Measurements from ENCODE around the gene B4GALT5. TPM values are rescaled to one million over a fixed set of nuclear protein-coding genes. Genes with fewer than 3 reads are reported as not detected.
"Not testable (repeated sequence)": the region's sequence is repeated elsewhere in the genome, so short reads cannot be mapped to it uniquely, and the experiment has no call there.

The B4GALT5 gene
- total RNA-seq, 1 donor from 2014 or later = 82.0 TPM

- no peak for DNase-seq (ENCODE audit: extremely low read depth, low read depth, low spot score)
Measured at GRCh38 chr20:49612127-49612738, 101.4 kb downstream of the B4GALT5 start.

- DNase-seq (ENCODE audit: extremely low read depth, low read depth, low spot score) = not testable (repeated sequence)
Measured at GRCh38 chr20:49611539-49612126, 102.0 kb downstream of the B4GALT5 start.

GRCh38 chr20:49610691-49611538 is 102.8 kb downstream of the B4GALT5 start:
- no peak for DNase-seq (ENCODE audit: extremely low read depth, low read depth, low spot score)

- no peak for DNase-seq (ENCODE audit: extremely low read depth, low read depth, low spot score)
Measured at GRCh38 chr20:49608752-49609670, 104.7 kb downstream of the B4GALT5 start.

GRCh38 chr20:49607568-49607967 is 106.1 kb downstream of the B4GALT5 start:
- DNase-seq (ENCODE audit: extremely low read depth, low read depth, low spot score) = no peak

- no peak for DNase-seq (ENCODE audit: extremely low read depth, low read depth, low spot score)
Measured at GRCh38 chr20:49603209-49603627, 110.5 kb downstream of the B4GALT5 start.

GRCh38 chr20:49602345-49603208 is 111.1 kb downstream of the B4GALT5 start:
- DNase-seq (ENCODE audit: extremely low read depth, low read depth, low spot score) = no peak

GRCh38 chr20:49601153-49601924 is 112.3 kb downstream of the B4GALT5 start:
- no peak for DNase-seq (ENCODE audit: extremely low read depth, low read depth, low spot score)

- DNase-seq (ENCODE audit: extremely low read depth, low read depth, low spot score) = no peak
Measured at GRCh38 chr20:49599746-49600113, 113.9 kb downstream of the B4GALT5 start.

GRCh38 chr20:49597825-49598395 is 115.8 kb downstream of the B4GALT5 start:
- DNase-seq (ENCODE audit: extremely low read depth, low read depth, low spot score) = no peak

GRCh38 chr20:49595811-49596561 is 117.7 kb downstream of the B4GALT5 start:
- no peak for DNase-seq (ENCODE audit: extremely low read depth, low read depth, low spot score)

GRCh38 chr20:49595346-49595745 is 118.3 kb downstream of the B4GALT5 start:
- DNase-seq (ENCODE audit: extremely low read depth, low read depth, low spot score) = no peak

- DNase-seq (ENCODE audit: extremely low read depth, low read depth, low spot score) = no peak
Measured at GRCh38 chr20:49594931-49595315, 118.8 kb downstream of the B4GALT5 start.

GRCh38 chr20:49594143-49594930 is 119.3 kb downstream of the B4GALT5 start:
- no peak for DNase-seq (ENCODE audit: extremely low read depth, low read depth, low spot score)

GRCh38 chr20:49593466-49594142 is 120.1 kb downstream of the B4GALT5 start:
- no peak for DNase-seq (ENCODE audit: extremely low read depth, low read depth, low spot score)

- DNase-seq (ENCODE audit: extremely low read depth, low read depth, low spot score) = no peak
Measured at GRCh38 chr20:49592120-49592519, 121.6 kb downstream of the B4GALT5 start.

Measured in glomerular endothelial cell (primary cell).